LNCaP clone FGC (cell line): ENCODE measurements around the gene PCGF2.
"Not testable (repeated sequence)": the region's sequence is repeated elsewhere in the genome, so short reads cannot be mapped to it uniquely, and the experiment has no call there.

Experiments
- DNase-seq: peaks from one replicate; pipeline ENCODE4 v3.0.0-alpha.2; 2011; ENCODE audit warnings: low read depth
- H3K4me3 ChIP-seq: 2 replicates; pipeline ENCODE4 v1.5.1; 2011; ENCODE audit warnings: mild to moderate bottlenecking, low read depth, low read length, control low read depth
- TF ChIP-seq, protein P1 (sequence below): IDR thresholded peaks from 2 replicates; pipeline ENCODE4 v1.5.1; 2012; ENCODE audit warnings: mild to moderate bottlenecking; ENCODE audit not compliant: control insufficient read depth, insufficient read depth; ENCODE audit errors: extremely low read depth

The PCGF2 gene

GRCh38 chr17:38789185-38789584 is 41.0 kb upstream of the PCGF2 start:
- TF ChIP-seq, protein P1, sequence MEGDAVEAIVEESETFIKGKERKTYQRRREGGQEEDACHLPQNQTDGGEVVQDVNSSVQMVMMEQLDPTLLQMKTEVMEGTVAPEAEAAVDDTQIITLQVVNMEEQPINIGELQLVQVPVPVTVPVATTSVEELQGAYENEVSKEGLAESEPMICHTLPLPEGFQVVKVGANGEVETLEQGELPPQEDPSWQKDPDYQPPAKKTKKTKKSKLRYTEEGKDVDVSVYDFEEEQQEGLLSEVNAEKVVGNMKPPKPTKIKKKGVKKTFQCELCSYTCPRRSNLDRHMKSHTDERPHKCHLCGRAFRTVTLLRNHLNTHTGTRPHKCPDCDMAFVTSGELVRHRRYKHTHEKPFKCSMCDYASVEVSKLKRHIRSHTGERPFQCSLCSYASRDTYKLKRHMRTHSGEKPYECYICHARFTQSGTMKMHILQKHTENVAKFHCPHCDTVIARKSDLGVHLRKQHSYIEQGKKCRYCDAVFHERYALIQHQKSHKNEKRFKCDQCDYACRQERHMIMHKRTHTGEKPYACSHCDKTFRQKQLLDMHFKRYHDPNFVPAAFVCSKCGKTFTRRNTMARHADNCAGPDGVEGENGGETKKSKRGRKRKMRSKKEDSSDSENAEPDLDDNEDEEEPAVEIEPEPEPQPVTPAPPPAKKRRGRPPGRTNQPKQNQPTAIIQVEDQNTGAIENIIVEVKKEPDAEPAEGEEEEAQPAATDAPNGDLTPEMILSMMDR = no peak
- H3K4me3 ChIP-seq = no peak overlapping the region
- no peak for DNase-seq

DNA sequence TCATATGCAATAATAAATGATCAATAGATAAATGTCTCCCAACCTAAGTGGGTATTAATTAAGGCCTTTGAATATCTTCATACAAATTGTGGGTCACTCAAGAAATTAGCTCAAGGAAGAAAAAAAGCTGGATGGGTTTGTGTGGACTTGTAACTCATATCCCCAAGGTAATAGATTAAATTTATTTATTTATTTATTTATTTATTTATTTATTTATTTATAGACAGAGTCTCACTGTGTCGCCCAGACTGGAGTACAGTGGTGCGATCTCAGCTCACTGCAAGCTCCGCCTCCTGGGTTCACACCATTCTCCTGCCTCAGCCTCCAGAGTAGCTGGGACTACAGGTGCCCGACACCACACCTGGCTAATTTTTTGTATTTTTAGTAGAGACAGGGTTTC is 39.9 kb upstream of the PCGF2 start:
- not testable (repeated sequence) for DNase-seq, H3K4me3 ChIP-seq

DNA sequence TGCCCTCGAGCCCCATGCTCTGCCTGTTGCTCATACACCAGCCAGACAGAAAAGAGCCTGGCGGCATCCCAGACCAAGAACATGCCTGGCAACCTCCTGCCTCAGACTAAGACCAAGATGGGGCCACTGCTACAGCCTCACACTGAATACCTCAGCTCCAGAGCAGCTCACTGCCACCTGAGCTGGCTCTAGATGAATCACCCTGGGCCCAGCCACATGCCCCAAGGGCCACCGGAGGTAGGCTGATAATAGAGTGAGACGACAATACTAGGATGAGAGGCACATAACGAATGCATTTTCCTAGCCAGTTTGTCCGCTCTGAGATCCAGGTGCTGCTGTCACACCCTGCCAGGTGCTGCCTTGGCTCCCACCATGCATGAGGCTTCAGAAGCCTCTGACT is 38.2 kb upstream of the PCGF2 start:
- H3K4me3 ChIP-seq = no peak overlapping the region
- DNase-seq = no peak
- TF ChIP-seq, protein P1 = no peak

DNA sequence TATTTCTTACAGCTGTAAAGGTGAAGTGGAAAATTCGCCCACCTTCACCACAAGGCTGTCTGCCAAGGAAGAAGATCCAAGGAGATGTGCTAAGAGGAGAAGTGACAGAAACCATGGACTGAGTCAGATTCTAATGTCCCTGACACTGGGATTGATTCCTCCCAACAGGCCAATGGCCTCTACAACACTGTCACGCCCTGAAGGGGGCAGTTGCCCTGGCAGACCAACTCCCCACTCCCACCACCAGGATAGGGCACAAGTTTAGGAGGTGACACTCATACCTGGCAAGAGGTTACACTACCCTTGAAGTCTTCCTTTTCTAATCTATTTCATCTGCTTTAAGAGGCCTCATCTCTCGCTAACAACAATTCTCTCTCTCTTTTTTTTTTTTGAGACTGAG is 35.1 kb upstream of the PCGF2 start:
- TF ChIP-seq, protein P1 = no peak
- H3K4me3 ChIP-seq = no peak overlapping the region

DNA sequence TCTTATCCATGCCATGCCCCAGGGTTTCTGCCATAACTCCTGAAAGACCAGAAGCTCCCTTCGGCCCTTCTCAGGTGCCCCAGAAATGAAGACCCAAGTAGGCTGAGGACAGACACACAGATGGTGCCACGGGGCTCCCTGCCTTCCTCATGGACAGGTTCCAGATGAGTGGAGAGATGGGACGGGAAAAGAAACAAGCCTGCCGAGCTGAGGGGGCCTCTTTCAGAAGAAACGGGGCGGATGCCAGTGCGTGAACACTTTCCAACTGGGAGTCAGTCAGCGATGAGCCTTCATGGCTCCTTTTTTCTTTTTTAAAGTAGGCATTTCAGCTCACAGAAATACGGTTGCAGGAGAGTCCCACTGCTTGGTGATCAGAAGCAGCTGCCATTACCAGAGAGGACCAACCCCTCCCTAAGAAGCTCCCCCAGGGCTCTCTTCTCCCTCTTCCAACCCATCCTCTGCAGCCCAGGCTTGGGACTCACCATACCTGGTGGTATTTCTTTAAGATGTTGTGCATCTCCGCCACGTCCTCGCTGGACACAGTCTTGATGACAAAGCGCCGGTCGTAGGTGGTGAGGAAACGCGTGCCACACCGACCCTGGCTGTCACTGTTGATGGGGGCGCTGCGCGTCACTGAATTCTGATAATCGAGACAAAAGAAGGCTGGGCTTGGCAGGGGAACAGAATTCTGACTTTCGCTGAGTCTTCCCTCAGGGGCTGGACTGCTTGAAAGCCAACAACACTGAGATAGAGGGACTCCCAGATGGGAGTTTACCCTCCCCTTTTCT is 32.0 kb upstream of the PCGF2 start:
- no peak overlapping the region for H3K4me3 ChIP-seq
- DNase-seq = no peak
- TF ChIP-seq, protein P1 = no peak

More for the DNA sequence above, 35.1 kb upstream of the PCGF2 start:
- no peak for DNase-seq

DNA sequence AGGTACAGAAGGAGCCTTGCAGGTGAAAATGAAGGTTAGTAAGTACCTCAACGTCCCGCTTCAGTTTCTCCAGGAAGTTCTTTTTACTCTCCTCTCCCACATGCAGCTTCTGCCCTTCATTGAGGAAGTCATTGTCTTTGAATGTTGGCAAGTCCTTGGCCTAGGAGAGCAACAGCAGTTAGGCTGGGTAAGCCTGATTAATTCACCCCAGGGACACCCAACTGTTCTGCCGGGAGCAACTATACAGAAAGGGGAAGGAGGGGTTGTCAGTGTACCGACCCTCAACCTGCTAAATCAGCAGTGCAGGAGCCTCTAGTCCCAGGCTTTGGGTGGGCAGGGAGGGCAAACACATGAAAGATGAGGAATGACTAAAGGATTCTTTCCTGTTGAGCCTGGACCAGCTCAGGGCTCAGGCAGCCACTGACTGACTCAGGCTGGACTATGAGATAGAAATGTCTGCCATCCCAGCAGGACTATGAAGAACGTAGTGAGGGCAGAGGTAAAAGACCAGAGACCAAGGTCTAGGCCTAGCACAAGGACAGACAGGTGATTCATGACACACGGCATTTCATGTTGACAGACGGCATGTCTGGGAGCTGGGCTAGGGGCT is 29.6 kb upstream of the PCGF2 start:
- TF ChIP-seq, protein P1 = no peak
- no peak for DNase-seq
- no peak overlapping the region for H3K4me3 ChIP-seq

DNA sequence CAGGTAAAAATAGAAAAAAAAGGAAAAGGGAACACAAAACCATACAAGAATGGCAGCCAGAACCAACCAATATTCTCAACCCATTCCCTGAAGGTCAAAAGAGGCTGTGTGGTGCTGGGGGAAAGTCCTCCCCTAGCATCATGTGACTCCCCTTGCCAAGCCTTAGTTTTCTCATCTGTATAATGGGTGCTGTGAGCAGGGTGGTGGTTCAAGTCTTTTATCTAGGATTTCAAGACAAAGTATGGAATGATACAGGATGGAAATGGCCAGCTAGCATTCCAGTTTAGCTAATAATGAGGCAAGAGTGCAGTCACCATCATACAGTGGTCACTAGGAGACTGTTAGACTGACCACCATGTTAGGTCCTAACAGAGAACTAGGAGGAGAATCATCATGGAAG is 25.1 kb upstream of the PCGF2 start:
- TF ChIP-seq, protein P1 = no peak
- DNase-seq = no peak
- H3K4me3 ChIP-seq = no peak overlapping the region
